IMR-90 (cell line): ENCODE data around the gene SEMA3E. TPM values are rescaled to one million over a fixed set of nuclear protein-coding genes. Genes with fewer than 3 reads are reported as not detected.

ENCODE experiments used
- ATAC-seq: fragments of 200-7000 bp; cut with Tn5 transposase; 2 replicates; pipeline ENCODE4 v1.9.1; 2020; ENCODE audit warnings: low read depth, mild to moderate bottlenecking, moderate library complexity
- BruUV-seq: library from RNA; stranded (reverse); fragments of 400-500 nt; replicated peaks from 2 replicates; lab custom pipeline; 2021; lab: Mats Ljungman, UMichigan
- CTCF ChIA-PET: fragments of 300-600 bp; formaldehyde crosslinking; extraction: SDS; loops from one replicate; lab custom pipeline; 2021; ENCODE audit warnings: antibody characterized with exemption; lab: Yijun Ruan, JAX
- POLR2A ChIA-PET: fragments of 300-600 bp; sonication (Branson Sonifier 250); formaldehyde crosslinking; loops from one replicate; lab custom pipeline; 2022; ENCODE audit warnings: antibody characterized with exemption; ENCODE audit not compliant: unreplicated experiment; lab: Charles Lee
- DNase-seq: peaks from one replicate; pipeline ENCODE4 v3.0.0; 2013
- H2AFZ ChIP-seq: replicated peaks from 2 replicates; pipeline ENCODE3; 2013; ENCODE audit warnings: low read length, mild to moderate bottlenecking; ENCODE audit not compliant: poor library complexity
- H2AK5ac ChIP-seq: 2 replicates; pipeline ENCODE4 v1.6.1; 2013; ENCODE audit warnings: low read depth, low read length, inconsistent platforms
- H2AK9ac ChIP-seq: replicated peaks from 2 replicates; pipeline ENCODE3; 2013; ENCODE audit warnings: mild to moderate bottlenecking, low read depth, low read length, moderate library complexity; ENCODE audit not compliant: poor library complexity
- H2BK120ac ChIP-seq: 2 replicates; pipeline ENCODE4 v1.6.1; 2013; ENCODE audit warnings: low read depth, low read length, inconsistent platforms
- H2BK15ac ChIP-seq: 3 replicates; pipeline ENCODE4 v1.6.1; 2013; ENCODE audit warnings: low read depth, low read length, inconsistent platforms
- H2BK20ac ChIP-seq: 2 replicates; pipeline ENCODE4 v1.6.1; 2013; ENCODE audit warnings: low read depth, mild to moderate bottlenecking, inconsistent platforms, low read length, moderate library complexity
- H2BK5ac ChIP-seq: 2 replicates; pipeline ENCODE4 v1.6.1; 2013; ENCODE audit warnings: mild to moderate bottlenecking, low read depth, low read length, inconsistent platforms; ENCODE audit not compliant: poor library complexity, severe bottlenecking
- H3K14ac ChIP-seq: replicated peaks from 2 replicates; pipeline ENCODE4 v1.6.1; 2013; ENCODE audit warnings: low read depth, low read length, inconsistent platforms
- H3K18ac ChIP-seq: 2 replicates; pipeline ENCODE4 v1.6.1; 2013; ENCODE audit warnings: low read depth, low read length, control low read depth
- H3K23ac ChIP-seq: 2 replicates; pipeline ENCODE4 v1.6.1; 2013; ENCODE audit warnings: low read depth, low read length, inconsistent platforms
- H3K27ac ChIP-seq: 2 replicates; pipeline ENCODE4 v1.5.1; 2013; ENCODE audit warnings: mild to moderate bottlenecking, control low read depth, low read length; ENCODE audit not compliant: insufficient read depth
- H3K27me3 ChIP-seq: 2 replicates; pipeline ENCODE4 v1.6.1; 2013; ENCODE audit warnings: low read length; ENCODE audit not compliant: control insufficient read depth, insufficient read depth
- H3K36me3 ChIP-seq: 2 replicates; pipeline ENCODE4 v1.6.1; 2013; ENCODE audit warnings: low read length, mixed read lengths; ENCODE audit not compliant: control insufficient read depth, insufficient read depth
- H3K4ac ChIP-seq: 2 replicates; pipeline ENCODE4 v1.6.1; 2013; ENCODE audit warnings: low read depth, low read length, inconsistent platforms
- H3K4me1 ChIP-seq: 2 replicates; pipeline ENCODE4 v1.6.1; 2013; ENCODE audit warnings: low read length, mixed read lengths; ENCODE audit not compliant: control insufficient read depth, insufficient read depth
- H3K4me2 ChIP-seq: 2 replicates; pipeline ENCODE4 v1.6.1; 2013; ENCODE audit warnings: low read depth, mild to moderate bottlenecking, control low read depth, low read length, moderate library complexity
- H3K4me3 ChIP-seq: 2 replicates; pipeline ENCODE4 v1.5.1; 2013; ENCODE audit warnings: low read depth, mild to moderate bottlenecking, control low read depth, low read length, moderate library complexity; ENCODE audit not compliant: insufficient read depth
- H3K56ac ChIP-seq: 2 replicates; pipeline ENCODE4 v1.6.1; 2013; ENCODE audit warnings: low read length, inconsistent platforms; ENCODE audit not compliant: insufficient read depth; ENCODE audit errors: extremely low read depth
- H3K79me1 ChIP-seq, 2 experiments: 2 replicates each; pipeline ENCODE4 v1.6.1; 2013; ENCODE audit warnings: low read length in 2 of 2, inconsistent platforms in 1 of 2, low read depth in 1 of 2
- H3K9ac ChIP-seq: 2 replicates; pipeline ENCODE4 v1.6.1; 2013; ENCODE audit warnings: low read depth, low read length, control low read depth
- H3K9me1 ChIP-seq: 2 replicates; pipeline ENCODE4 v1.6.1; 2013; ENCODE audit warnings: low read length, inconsistent platforms; ENCODE audit not compliant: insufficient read depth
- H3K9me3 ChIP-seq: 2 replicates; pipeline ENCODE4 v1.6.1; 2013; ENCODE audit warnings: low read length; ENCODE audit not compliant: control insufficient read depth, insufficient read depth
- H4K20me1 ChIP-seq: 2 replicates; pipeline ENCODE4 v1.6.1; 2013; ENCODE audit warnings: low read length, inconsistent platforms; ENCODE audit not compliant: insufficient read depth
- H4K5ac ChIP-seq: 2 replicates; pipeline ENCODE4 v1.6.1; 2013; ENCODE audit warnings: mild to moderate bottlenecking, low read depth, low read length, control low read depth
- H4K8ac ChIP-seq, 2 experiments: 2 replicates each; pipeline ENCODE4 v1.6.1; 2013; ENCODE audit warnings: low read depth in 2 of 2, low read length in 2 of 2, control low read depth in 1 of 2, inconsistent platforms in 1 of 2
- H4K91ac ChIP-seq: 2 replicates; pipeline ENCODE4 v1.6.1; 2013; ENCODE audit warnings: low read depth, low read length, inconsistent platforms; ENCODE audit not compliant: insufficient read depth
- CEBPB ChIP-seq: IDR thresholded peaks from 2 replicates; pipeline ENCODE4 v1.6.1; 2012; ENCODE audit warnings: low read depth, low read length, improper control_type of control experiment
- CTCF ChIP-seq: conservative IDR thresholded peaks from 2 replicates; pipeline ENCODE4 v1.5.1; 2012; ENCODE audit warnings: mild to moderate bottlenecking, low read depth, low read length, improper control_type of control experiment
- MXI1 ChIP-seq: IDR thresholded peaks from 2 replicates; pipeline ENCODE4 v1.6.1; 2012; ENCODE audit warnings: low read depth, mild to moderate bottlenecking, low read length, moderate library complexity, borderline replicate concordance
- RFX5 ChIP-seq: IDR thresholded peaks from 2 replicates; pipeline ENCODE4 v1.8.0; 2012; ENCODE audit warnings: low read depth, mild to moderate bottlenecking, low read length, moderate library complexity
- dilution Hi-C: fragments of 300-500 bp; cut with HindIII; formaldehyde crosslinking; loops from one replicate; pipeline ENCODE4 v1.14.3; 2018; ENCODE audit warnings: low sequenced_read_pairs; ENCODE audit not compliant: unreplicated experiment
- in situ Hi-C: fragments of 300-500 bp; cut with MboI; formaldehyde crosslinking; loops from 3 replicates; pipeline ENCODE4 v1.14.3; 2019; ENCODE audit warnings: low sequenced_read_pairs, inconsistent platforms, mixed read lengths
- intact Hi-C: fragments of 100-400 bp; cut with micrococcal nuclease; formaldehyde crosslinking; loops from 2 replicates; pipeline ENCODE4 v1.10.0; 2022
- polyA plus RNA-seq, 3 experiments: library from polyadenylated mRNA; depleted of rRNA; stranded (reverse); fragments of >200 nt; gene quantifications; 2 replicates each; pipeline ENCODE4 v1.2.3, GENCODE V29; 2012; ENCODE audit warnings: low replicate concordance in 1 of 3
- total RNA-seq: library from RNA; depleted of rRNA; stranded (reverse); fragments of >200 nt; gene quantifications from 2 replicates; pipeline ENCODE4 v1.2.3, GENCODE V29; 2012

Gene SEMA3E
- total and polyA plus RNA-seq, 2 of the 4 experiments (the other 2 are of a cell fraction) = 0.31 to 0.72 TPM

DNA sequence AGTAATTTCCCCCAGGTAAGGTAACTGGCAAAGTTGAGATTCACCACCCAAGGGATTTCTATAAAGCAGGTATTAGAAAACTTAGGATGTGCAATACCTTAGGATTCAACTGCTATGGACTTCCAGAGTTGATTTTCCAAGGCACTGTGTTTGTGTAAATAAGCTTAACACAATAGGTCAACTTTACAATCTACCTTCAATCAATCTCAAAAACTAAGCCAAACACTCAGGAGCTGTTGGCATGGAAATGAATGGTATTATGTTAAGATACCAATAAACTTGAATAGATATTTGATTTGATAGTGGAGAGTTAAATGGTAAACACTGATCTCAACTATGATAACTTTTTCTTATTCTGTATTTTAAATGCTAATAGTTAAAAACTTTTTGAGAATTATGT, 762 bp upstream of the SEMA3E start:
- TF ChIP-seq CTCF (no peak), CEBPB (no peak), MXI1 (no peak), RFX5 (no peak)
- Histone ChIP-seq H3K4me2 (no peak overlapping the region), H3K9ac (no peak overlapping the region), H3K79me1 (no peaks in the 10 kb centered on the region), H3K14ac (no peak overlapping the region), H3K18ac (no peak overlapping the region), H4K8ac (no peak overlapping the region), H3K9me1 (no peaks in the 10 kb centered on the region), H3K36me3 (no peaks in the 10 kb centered on the region), H3K4me3 (no peak overlapping the region), H3K4me1 (no peaks in the 10 kb centered on the region), H2AFZ (no peak overlapping the region), H3K9me3 (no peaks in the 10 kb centered on the region), H2BK120ac (no peak overlapping the region), H2AK9ac (no peak overlapping the region), H3K27ac (no peak overlapping the region), H2BK15ac (no peak overlapping the region), H3K56ac (no peak overlapping the region), H3K27me3 (peaks cover 2% of the 10 kb centered on the region; the same call in 1 of the 2 replicates), H3K23ac (no peak overlapping the region), H3K4ac (no peak overlapping the region), H2AK5ac (no peak overlapping the region), H2BK20ac (no peak overlapping the region), H2BK5ac (no peak overlapping the region), H4K20me1 (no peaks in the 10 kb centered on the region), H4K91ac (no peak overlapping the region), H4K5ac (no peak overlapping the region)
- ATAC-seq (no peak), DNase-seq (no peak)
- POLR2A ChIA-PET = no interaction called here
- intact Hi-C loops = no loop called here
- dilution Hi-C loops = no loop called here
- BruUV-seq = no TSS peak
- CTCF ChIA-PET = no interaction called here
- in situ Hi-C loops = no loop called here
